ENCODE measurements around the gene RPUSD3.

Gene RPUSD3

GRCh38 chr3:9792405-9793160, 51.2 kb downstream of the RPUSD3 start, which contains the start of the genes ARPC4 and TADA3:
ARPC4 (plus strand) TSS chr3:9793082; CDS start chr3:9793122, 40 bp downstream.
TADA3 (minus strand) TSS chr3:9792473; CDS start chr3:9791466, 1,007 bp downstream.
- Mint-ChIP-seq H3K9me3 (no peaks in the 10 kb centered on the region), H3K27me3 (no peaks in the 10 kb centered on the region), H3K27ac (peak within 1 kb of the TSS; percentile 98), H3K4me1 (peaks cover 48% of the 10 kb centered on the region), H3K4me3 (peak within 1 kb of the TSS; percentile 96), H3K36me3 (peaks cover 33% of the 10 kb centered on the region)
- DNase-seq (ENCODE audit: low spot score in 2 of 2) (peak; percentile 89 to 90), ATAC-seq (ENCODE audit: low read depth) (peak; percentile 73)

DNA sequence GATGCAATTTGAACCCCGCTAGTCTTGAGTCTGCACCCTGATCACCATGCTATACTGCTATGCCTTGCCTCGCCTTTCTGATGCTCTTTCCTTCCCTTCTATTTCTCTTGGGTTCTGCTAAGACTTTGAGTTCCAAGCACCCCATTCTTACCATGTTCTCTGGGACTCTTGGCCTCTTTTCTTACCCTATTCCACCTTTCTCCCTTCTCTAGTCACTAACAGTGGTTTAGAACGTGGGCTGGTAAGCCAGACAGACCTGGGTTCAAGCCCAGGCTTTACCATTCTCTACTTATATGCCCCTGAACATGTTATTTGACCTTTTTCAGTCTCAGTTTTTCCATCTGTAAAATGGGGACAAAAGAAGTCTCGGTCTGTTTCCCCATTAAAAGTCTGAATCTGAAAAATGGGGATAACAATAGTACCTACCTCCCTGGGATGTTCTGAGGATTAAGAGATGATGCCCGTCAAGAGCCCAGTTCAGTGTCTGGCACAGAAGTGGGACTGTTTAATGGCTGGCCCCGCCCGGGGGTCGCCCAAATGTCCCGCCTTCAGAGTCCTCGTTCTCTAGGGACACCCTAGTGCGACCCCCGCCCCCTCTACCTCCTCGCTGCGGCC, 51.9 kb downstream of the RPUSD3 start:
- no peaks in the 10 kb centered on the region for H3K27me3 Mint-ChIP-seq
- H3K36me3 Mint-ChIP-seq, result peaks cover 33% of the 10 kb centered on the region
- H3K4me3 Mint-ChIP-seq, result peak overlapping the region; percentile 96
- H3K4me1 Mint-ChIP-seq, result peaks cover 44% of the 10 kb centered on the region
- no peaks in the 10 kb centered on the region for H3K9me3 Mint-ChIP-seq
- no peak for DNase-seq (ENCODE audit: low spot score in 2 of 2)
- H3K27ac Mint-ChIP-seq, result peak overlapping the region; percentile 98
- no peak for ATAC-seq (ENCODE audit: low read depth)

DNA sequence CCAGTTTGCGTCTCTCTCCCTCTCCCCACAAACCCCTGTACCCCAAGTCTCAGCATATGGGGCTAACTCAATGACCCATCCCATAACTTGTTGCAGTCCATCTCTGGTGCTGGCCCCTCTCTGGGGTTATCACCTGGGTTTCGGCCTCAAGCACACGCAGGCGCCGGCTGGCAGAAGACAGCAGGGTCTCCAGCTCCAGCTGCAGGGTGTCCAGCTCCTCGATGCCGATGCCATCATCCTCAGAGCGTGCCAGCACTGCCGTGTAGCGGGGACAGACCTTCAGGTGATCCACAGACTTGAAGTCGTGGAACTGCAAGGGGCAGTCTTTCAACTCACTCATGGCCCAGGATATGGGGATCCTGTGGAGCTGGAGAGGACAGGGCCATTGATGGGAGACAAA, 52.7 kb downstream of the RPUSD3 start:
- Mint-ChIP-seq H3K9me3 (no peaks in the 10 kb centered on the region), H3K27ac (no peak overlapping the region), H3K36me3 (peaks cover 34% of the 10 kb centered on the region), H3K4me1 (peaks cover 40% of the 10 kb centered on the region), H3K27me3 (no peaks in the 10 kb centered on the region), H3K4me3 (peak overlapping the region; percentile 1)
- ATAC-seq (ENCODE audit: low read depth) (no peak), DNase-seq (ENCODE audit: low spot score in 2 of 2) (no peak)
